ENCODE measurements around the gene TNFAIP8. TPM values are rescaled to one million over a fixed set of nuclear protein-coding genes. Genes with fewer than 3 reads are reported as not detected.

The TNFAIP8 gene
- total RNA-seq, 1 donor from 2014 or later, result 115 TPM

Other genes starting within 250 kb of the TNFAIP8 start
- gene HSD17B4, start 96.5 kb downstream of the TNFAIP8 start, total RNA-seq, result 87.7 and 95.9 TPM in 2 replicates